Epithelial cell of umbilical artery (primary cell): ENCODE data around the gene KIRREL3. TPM values are rescaled to one million over a fixed set of nuclear protein-coding genes. Genes with fewer than 3 reads are reported as not detected.

Experiments
- total RNA-seq: library from RNA; depleted of rRNA; stranded (reverse); fragments of >200 nt; gene quantifications from 2 replicates; pipeline ENCODE4 v1.2.3, GENCODE V29; 2014

KIRREL3 gene
- under 0.01 TPM in 1 of 2 replicates, not detected in the other for total RNA-seq

GRCh38 chr11:127000291-127000968 lies at the start of gene KIRREL3:
TSS of gene KIRREL3 (minus strand) at chr11:127000770.

